Stimulated activated CD8-positive, alpha-beta memory T cell treated with anti-CD3 and anti-CD28 coated beads, Interleukin-7, amount 100 ng/mL, for 24 hours (primary cell): ENCODE data around the gene VSX1.

Experiments
- DNase-seq: peaks from one replicate; pipeline ENCODE4 v3.0.0-alpha.2; 2020; ENCODE audit warnings: low read depth

VSX1 gene

GRCh38 chr20:25053255-25054031 is 28.5 kb downstream of the VSX1 start:
- DNase-seq, result no peak

GRCh38 chr20:25052255-25053194 is 29.4 kb downstream of the VSX1 start:
- DNase-seq, result no peak

- DNase-seq, result no peak
Measured at GRCh38 chr20:25051386-25052155, 30.4 kb downstream of the VSX1 start.

- DNase-seq, result no peak
Measured at GRCh38 chr20:25050501-25051350, 31.2 kb downstream of the VSX1 start.

GRCh38 chr20:25050082-25050481 is 31.9 kb downstream of the VSX1 start:
- DNase-seq, result no peak

GRCh38 chr20:25049261-25050060 is 32.5 kb downstream of the VSX1 start:
- DNase-seq, result no peak

- no peak for DNase-seq
Measured at GRCh38 chr20:25048519-25048952, 33.4 kb downstream of the VSX1 start.

GRCh38 chr20:25047766-25048165 is 34.2 kb downstream of the VSX1 start:
- no peak for DNase-seq

GRCh38 chr20:25046736-25047666 is 34.9 kb downstream of the VSX1 start:
- no peak for DNase-seq

- DNase-seq, result no peak
Measured at GRCh38 chr20:25046181-25046641, 35.7 kb downstream of the VSX1 start.

GRCh38 chr20:25045343-25045712 is 36.6 kb downstream of the VSX1 start:
- no peak for DNase-seq

GRCh38 chr20:25044660-25045342 is 37.1 kb downstream of the VSX1 start:
- no peak for DNase-seq

GRCh38 chr20:25044261-25044560 is 37.7 kb downstream of the VSX1 start:
- DNase-seq, result no peak

- DNase-seq, result no peak
Measured at GRCh38 chr20:25043499-25044260, 38.3 kb downstream of the VSX1 start.

- DNase-seq, result no peak
Measured at GRCh38 chr20:25042531-25043498, 39.1 kb downstream of the VSX1 start.

GRCh38 chr20:25041813-25042530 is 40.0 kb downstream of the VSX1 start:
- no peak for DNase-seq
